Lung (tissue), 12 donors: ENCODE data around the gene MYLK. TPM values are rescaled to one million over a fixed set of nuclear protein-coding genes. Genes with fewer than 3 reads are reported as not detected.

Experiments
- ATAC-seq: fragments of 200-7000 bp; cut with Tn5 transposase; one replicate; pipeline ENCODE4 v1.9.1; 2020; ENCODE audit warnings: moderate number of reproducible peaks; ENCODE audit not compliant: insufficient read depth, low FRiP score
- DNase-seq, 3 donors: peaks; one replicate each; pipeline ENCODE4 v3.0.0-alpha.2; 2013 to 2017
- H3K27ac ChIP-seq, 2 donors: one replicate each; pipeline ENCODE4 v1.5.1; 2013; ENCODE audit warnings: mild to moderate bottlenecking in 2 of 2, moderate library complexity in 2 of 2, control low read depth in 1 of 2, inconsistent platforms in 1 of 2, low read depth in 1 of 2, low read length in 1 of 2
- H3K27me3 ChIP-seq, 3 donors: one replicate each; pipeline ENCODE4 v1.5.1; 2013; ENCODE audit warnings: low read length in 2 of 3; ENCODE audit not compliant: control insufficient read depth in 3 of 3, insufficient read depth in 3 of 3
- H3K36me3 ChIP-seq, 4 donors: one replicate each; pipeline ENCODE4 v1.5.1; 2013; ENCODE audit warnings: low read length in 4 of 4, mild to moderate bottlenecking in 1 of 4, moderate library complexity in 1 of 4; ENCODE audit not compliant: control insufficient read depth in 4 of 4, insufficient read depth in 4 of 4
- H3K4me1 ChIP-seq, 5 donors: one replicate each; pipeline ENCODE4 v1.5.1; 2013; ENCODE audit warnings: low read length in 5 of 5, mild to moderate bottlenecking in 2 of 5, moderate library complexity in 1 of 5; ENCODE audit not compliant: control insufficient read depth in 5 of 5, insufficient read depth in 5 of 5
- H3K4me3 ChIP-seq: one replicate; pipeline ENCODE4 v1.5.1; 2013; ENCODE audit warnings: mild to moderate bottlenecking, control low read depth, moderate library complexity
- H3K9ac ChIP-seq, 2 donors: one replicate each; pipeline ENCODE4 v1.5.1; 2013; ENCODE audit warnings: low read length in 2 of 2, control low read depth in 1 of 2; ENCODE audit not compliant: insufficient read depth in 1 of 2
- H3K9me3 ChIP-seq, 4 donors: one replicate each; pipeline ENCODE4 v1.5.1; 2013; ENCODE audit warnings: low read length in 3 of 4, mild to moderate bottlenecking in 1 of 4, moderate library complexity in 1 of 4; ENCODE audit not compliant: control insufficient read depth in 4 of 4, insufficient read depth in 3 of 4
- CTCF ChIP-seq: IDR thresholded peaks from 2 replicates; pipeline ENCODE4 v1.5.1; 2012; ENCODE audit warnings: mild to moderate bottlenecking; ENCODE audit errors: control extremely low read depth, extremely low read depth
- WGBS, 2 donors: extraction: QIAGEN DNeasy Blood & Tissue Kit; methylation state at CpG; one replicate each; pipeline ENCODE4 v1.1.7; 2013; 5-methylcytosine and 5-hydroxymethylcytosine counted together
- polyA plus RNA-seq, 2 donors: library from polyadenylated mRNA; stranded (reverse); fragments of 200-250 nt; gene quantifications; one replicate each; pipeline ENCODE4 v1.2.1, GENCODE V29; 2013
- total RNA-seq, 2 donors: library from RNA; depleted of rRNA in 1 of 2; stranded (reverse); fragments of >200 nt in 1 of 2; gene quantifications; one replicate each; pipeline ENCODE4 v1.2.1, GENCODE V29; 2014 to 2021
- donor health status: control.
- donor health status: control.
- donor health status: Bipolar disorder and iron deficiency.
- donor health status: healthy.
- donor health status: DM: yes; HTN: yes; CAD: no.

MYLK gene
- total and polyA plus RNA-seq, 4 donors, result 23.3 to 324 (median 112) TPM

DNA sequence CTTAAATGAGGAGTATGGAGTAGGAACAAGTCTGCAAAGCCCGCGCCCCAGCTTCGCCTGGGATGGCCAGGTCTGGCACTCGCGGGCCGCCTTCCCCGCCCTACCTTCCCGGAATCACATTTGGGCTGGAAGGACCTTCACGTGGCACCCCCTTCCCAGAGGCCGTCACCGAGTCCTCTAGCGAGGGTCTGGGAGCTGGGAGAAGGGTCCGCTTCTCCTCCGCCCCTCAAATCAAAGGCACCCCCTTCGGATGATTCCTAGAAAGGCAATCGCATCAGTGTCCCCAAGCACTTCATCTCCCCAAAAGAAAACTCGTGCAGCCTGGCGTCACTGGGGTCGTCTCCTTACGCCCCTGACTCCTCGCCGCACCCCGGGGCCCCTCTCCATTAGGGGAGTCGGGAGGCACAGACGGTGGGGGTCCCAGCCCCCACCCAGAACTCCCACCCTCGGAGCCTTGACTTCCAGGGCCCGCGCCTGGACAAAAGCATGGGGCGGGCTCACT, 380 bp downstream of the MYLK start:
- Histone ChIP-seq H3K9me3 (no peaks in the 10 kb centered on the region), H3K4me1 (peaks cover 0 to 22% (median 6%) of the 10 kb centered on the region in 5 donors), H3K27me3 (no peaks in the 10 kb centered on the region), H3K4me3 (no peak overlapping the region), H3K9ac (peak overlapping the region in 1 of 2 donors; percentile 61), H3K27ac (no peak overlapping the region), H3K36me3 (no peaks in the 10 kb centered on the region)
- DNase-seq (peak in 2 of 3 donors; percentile 50 to 53), ATAC-seq (no peak)
- WGBS, 2 donors, result 5% methylated on average over 29 of the region's 29 CpGs
- no peak for TF ChIP-seq CTCF

DNA sequence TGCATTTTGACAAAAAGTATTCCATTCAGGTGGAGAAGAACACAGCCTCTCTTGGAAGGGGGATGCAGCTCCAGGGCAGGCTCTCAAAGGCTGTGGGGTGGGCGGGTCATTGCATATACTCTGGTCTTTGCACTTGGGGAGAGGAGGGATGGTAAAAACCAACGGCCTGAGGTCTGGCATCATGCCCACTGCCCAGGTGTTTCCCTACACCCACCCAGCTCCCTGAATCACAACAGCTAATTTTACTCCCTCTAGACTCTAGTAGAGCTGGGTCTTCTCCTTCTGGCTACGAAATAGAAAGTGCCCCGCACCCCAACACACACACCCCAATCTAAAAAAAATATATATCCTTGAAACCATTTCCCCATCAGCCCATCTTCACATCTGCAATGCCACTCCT, 1.0 kb downstream of the MYLK start:
- Histone ChIP-seq H3K4me1 (peaks cover 0 to 22% (median 6%) of the 10 kb centered on the region in 5 donors), H3K4me3 (no peak overlapping the region), H3K27me3 (no peaks in the 10 kb centered on the region), H3K36me3 (no peaks in the 10 kb centered on the region), H3K9ac (no peak overlapping the region), H3K27ac (no peak overlapping the region), H3K9me3 (no peaks in the 10 kb centered on the region)
- TF ChIP-seq CTCF, result no peak
- WGBS, 2 donors, result 29 to 55% methylated on average over 4 of the region's 4 CpGs
- ATAC-seq (no peak), DNase-seq (no peak)

DNA sequence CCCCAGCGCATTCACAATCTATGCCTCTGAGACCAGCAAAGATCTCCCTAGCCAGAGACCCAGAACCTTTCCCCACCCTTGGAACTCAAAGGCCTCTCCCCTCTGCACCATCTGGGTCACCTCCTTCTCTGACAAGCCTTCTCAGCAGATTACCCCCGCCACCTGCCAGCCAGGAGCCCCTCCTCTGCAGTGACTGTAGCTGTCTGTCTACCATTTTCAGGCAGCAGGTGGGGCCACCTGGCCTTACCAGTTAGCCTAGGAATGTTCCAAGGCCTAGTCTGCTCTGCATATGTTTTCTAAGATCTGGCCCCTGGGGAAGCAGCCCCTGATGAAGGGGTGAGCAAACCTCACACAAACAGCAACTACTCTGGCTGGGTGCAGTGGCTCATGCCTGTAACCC, 2.4 kb downstream of the MYLK start:
- Histone ChIP-seq H3K27ac (no peak overlapping the region), H3K4me3 (no peak overlapping the region), H3K36me3 (no peaks in the 10 kb centered on the region), H3K9me3 (no peaks in the 10 kb centered on the region), H3K4me1 (peaks cover 0 to 22% (median 7%) of the 10 kb centered on the region in 5 donors), H3K9ac (no peak overlapping the region), H3K27me3 (no peaks in the 10 kb centered on the region)
- ATAC-seq, result no peak
- TF ChIP-seq CTCF, result no peak
- no peak for DNase-seq
- WGBS, 2 donors, result 94 to 98% methylated on average over 2 of the region's 2 CpGs

DNA sequence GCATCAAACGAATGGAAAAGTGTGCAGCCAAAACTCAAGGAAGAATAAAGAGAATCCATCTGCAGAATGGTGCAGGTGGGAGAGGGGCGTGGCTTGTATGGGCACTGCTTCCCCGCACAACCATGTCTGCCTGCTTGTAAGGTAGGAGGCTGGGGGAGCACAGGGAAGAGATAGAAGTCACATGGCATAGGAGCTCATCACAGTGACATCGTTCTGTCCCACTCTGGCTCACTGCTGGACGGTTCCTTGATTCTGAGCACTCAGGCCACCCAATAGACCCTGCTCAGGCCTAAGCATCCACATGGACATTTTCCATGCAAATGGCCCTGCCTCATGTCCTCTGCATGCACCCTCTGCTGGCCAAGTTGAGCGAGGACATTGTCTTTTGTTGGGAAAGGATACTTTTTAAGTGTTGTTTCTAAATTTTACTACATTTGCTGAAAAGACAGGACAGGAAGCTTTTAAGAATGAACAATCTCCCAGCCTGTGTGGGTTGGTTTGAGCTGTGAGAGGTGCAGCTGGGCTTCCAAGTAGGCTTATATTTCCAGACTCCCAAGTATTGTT, 3.1 kb downstream of the MYLK start:
- H3K27me3 ChIP-seq, result no peaks in the 10 kb centered on the region
- no peak overlapping the region for H3K9ac ChIP-seq
- 79 to 87% methylated on average over 6 of the region's 6 CpGs for WGBS, 2 donors
- DNase-seq (peak; percentile 39 to 70 (median 63)), ATAC-seq (no peak)
- H3K4me3 ChIP-seq, result no peak overlapping the region
- no peaks in the 10 kb centered on the region for H3K9me3 ChIP-seq
- peak; percentile 0 for TF ChIP-seq CTCF
- no peak overlapping the region for H3K27ac ChIP-seq
- H3K4me1 ChIP-seq, result peaks cover 0 to 22% (median 7%) of the 10 kb centered on the region in 5 donors
- no peaks in the 10 kb centered on the region for H3K36me3 ChIP-seq
